ENCODE results near the gene C12orf43. TPM values are rescaled to one million over a fixed set of nuclear protein-coding genes. Genes with fewer than 3 reads are reported as not detected.

Gene C12orf43
- total RNA-seq, 1 donor from 2014 or later: 25.8 TPM

- no peak overlapping the region for H3K27ac Mint-ChIP-seq (ENCODE audit: unreplicated experiment)
- H3K36me3 Mint-ChIP-seq (ENCODE audit: low read depth): peaks cover 9% of the 10 kb centered on the region
- H3K9me3 Mint-ChIP-seq: no peaks in the 10 kb centered on the region
- no peak for DNase-seq (ENCODE audit: low read depth, low spot score)
- no peaks in the 10 kb centered on the region for H3K27me3 Mint-ChIP-seq (ENCODE audit: low read depth)
- H3K4me3 Mint-ChIP-seq: no peak overlapping the region
- no peak for TF ChIP-seq CTCF (conservative IDR thresholded peaks at IDR 0.05)
- no peaks in the 10 kb centered on the region for H3K4me1 Mint-ChIP-seq
Observed at GRCh38 chr12:121008347-121009098, 7.8 kb downstream of the C12orf43 start.

GRCh38 chr12:121005346-121005815, 10.9 kb downstream of the C12orf43 start:
- H3K27ac Mint-ChIP-seq (ENCODE audit: unreplicated experiment): no peak overlapping the region
- H3K36me3 Mint-ChIP-seq (ENCODE audit: low read depth): peaks cover 7% of the 10 kb centered on the region
- H3K9me3 Mint-ChIP-seq: no peaks in the 10 kb centered on the region
- TF ChIP-seq CTCF (conservative IDR thresholded peaks at IDR 0.05): peak; percentile 72
- peak; percentile 56 for DNase-seq (ENCODE audit: low read depth, low spot score)
- H3K27me3 Mint-ChIP-seq (ENCODE audit: low read depth): no peaks in the 10 kb centered on the region
- H3K4me3 Mint-ChIP-seq: no peak overlapping the region
- H3K4me1 Mint-ChIP-seq: no peaks in the 10 kb centered on the region

GRCh38 chr12:121004253-121004815, 12.0 kb downstream of the C12orf43 start:
- peaks cover 7% of the 10 kb centered on the region for H3K36me3 Mint-ChIP-seq (ENCODE audit: low read depth)
- no peaks in the 10 kb centered on the region for H3K9me3 Mint-ChIP-seq
- TF ChIP-seq CTCF (conservative IDR thresholded peaks at IDR 0.05): no peak
- no peak for DNase-seq (ENCODE audit: low read depth, low spot score)
- H3K4me3 Mint-ChIP-seq: no peak overlapping the region
- no peaks in the 10 kb centered on the region for H3K27me3 Mint-ChIP-seq (ENCODE audit: low read depth)
- no peaks in the 10 kb centered on the region for H3K4me1 Mint-ChIP-seq
- no peak overlapping the region for H3K27ac Mint-ChIP-seq (ENCODE audit: unreplicated experiment)

- no peaks in the 10 kb centered on the region for H3K27me3 Mint-ChIP-seq (ENCODE audit: low read depth)
- no peak overlapping the region for H3K4me3 Mint-ChIP-seq
- H3K4me1 Mint-ChIP-seq: no peaks in the 10 kb centered on the region
- no peak for TF ChIP-seq CTCF (conservative IDR thresholded peaks at IDR 0.05)
- peaks cover 7% of the 10 kb centered on the region for H3K36me3 Mint-ChIP-seq (ENCODE audit: low read depth)
- H3K27ac Mint-ChIP-seq (ENCODE audit: unreplicated experiment): no peak overlapping the region
- no peaks in the 10 kb centered on the region for H3K9me3 Mint-ChIP-seq
- DNase-seq (ENCODE audit: low read depth, low spot score): no peak
Observed at GRCh38 chr12:121003650-121004049, 12.6 kb downstream of the C12orf43 start.

- Mint-ChIP-seq H3K9me3 (no peaks in the 10 kb centered on the region), H3K4me1 (no peaks in the 10 kb centered on the region), H3K27me3 (ENCODE audit: low read depth) (no peaks in the 10 kb centered on the region), H3K36me3 (ENCODE audit: low read depth) (peaks cover 7% of the 10 kb centered on the region), H3K4me3 (no peak overlapping the region), H3K27ac (ENCODE audit: unreplicated experiment) (no peak overlapping the region)
- no peak for DNase-seq (ENCODE audit: low read depth, low spot score)
- TF ChIP-seq CTCF (conservative IDR thresholded peaks at IDR 0.05): no peak
Observed at GRCh38 chr12:121001841-121002483, 14.3 kb downstream of the C12orf43 start.
